ENCODE measurements around the gene SYT12. TPM values are rescaled to one million over a fixed set of nuclear protein-coding genes. Genes with fewer than 3 reads are reported as not detected.

The SYT12 gene
- total and polyA plus RNA-seq, 2 of the 13 experiments (the other 11 are each of a cell fraction or from before 2014, with no cell fraction given), result 0.01 to 0.02 TPM

DNA sequence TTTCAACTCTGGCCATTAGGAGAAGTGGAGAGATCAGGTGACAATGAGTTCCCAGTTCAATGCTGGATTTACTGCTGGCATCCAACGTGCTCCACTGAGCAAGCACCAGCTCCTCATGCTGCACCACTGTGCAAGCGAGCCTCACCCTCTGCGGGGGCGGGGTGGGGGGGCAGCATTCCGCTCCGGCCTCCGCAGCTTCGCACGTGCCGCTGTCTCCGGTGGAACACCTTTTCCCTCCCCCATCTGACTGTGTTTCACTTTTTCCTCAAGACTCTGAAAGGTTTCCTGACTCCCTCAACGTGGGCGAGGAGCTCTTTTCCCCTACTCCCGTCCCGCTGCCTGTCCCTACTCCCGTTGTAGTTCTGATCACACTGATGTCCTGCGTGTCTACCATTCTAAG, 32.9 kb downstream of the SYT12 start:
- in situ Hi-C loops (cut with HindIII; ENCODE audit: extremely low pct_ligation_motif_present, low pct_unique_long_range_greater_than_20kb), result no loop called here
- no TSS peak for BruUV-seq (replicated peaks)
- no peak for TF ChIP-seq ZNF83 (CRISPR knock-in tag; IDR thresholded peaks at IDR 0.05; ENCODE audit: borderline replicate concordance)
- TF ChIP-seq GPN1 (CRISPR knock-in tag; IDR thresholded peaks at IDR 0.05; ENCODE audit: borderline replicate concordance), result no peak
- TF ChIP-seq ZNF839 (CRISPR knock-in tag; IDR thresholded peaks at IDR 0.05; ENCODE audit: borderline replicate concordance), result no peak
- no peak for TF ChIP-seq FOXC1 (CRISPR knock-in tag; IDR thresholded peaks at IDR 0.05; ENCODE audit: borderline replicate concordance)
- TF ChIP-seq ZNF350 (CRISPR knock-in tag; IDR thresholded peaks at IDR 0.05; ENCODE audit: borderline replicate concordance, low read depth), result peak; percentile 46; the same call in 1 of the 2 replicates
- peak; percentile 25; the same call in 1 of the 2 replicates for TF ChIP-seq MXD4 (CRISPR knock-in tag; IDR thresholded peaks at IDR 0.05)
- no peak for TF ChIP-seq ZNF383 (CRISPR knock-in tag; IDR thresholded peaks at IDR 0.05; ENCODE audit: borderline replicate concordance)
- peak; percentile 83 for TF ChIP-seq BHLHE40 (IDR thresholded peaks at IDR 0.05; ENCODE audit: low read length)
- no peak for TF ChIP-seq KDM2A (CRISPR knock-in tag; IDR thresholded peaks at IDR 0.05; ENCODE audit: borderline replicate concordance, low read depth)
- 0 out of 2 replicates have a peak, but pooled peaks have one; percentile 43 for TF ChIP-seq ZNF296 (CRISPR knock-in tag; conservative IDR thresholded peaks at IDR 0.05)
- TF ChIP-seq, protein P1, sequence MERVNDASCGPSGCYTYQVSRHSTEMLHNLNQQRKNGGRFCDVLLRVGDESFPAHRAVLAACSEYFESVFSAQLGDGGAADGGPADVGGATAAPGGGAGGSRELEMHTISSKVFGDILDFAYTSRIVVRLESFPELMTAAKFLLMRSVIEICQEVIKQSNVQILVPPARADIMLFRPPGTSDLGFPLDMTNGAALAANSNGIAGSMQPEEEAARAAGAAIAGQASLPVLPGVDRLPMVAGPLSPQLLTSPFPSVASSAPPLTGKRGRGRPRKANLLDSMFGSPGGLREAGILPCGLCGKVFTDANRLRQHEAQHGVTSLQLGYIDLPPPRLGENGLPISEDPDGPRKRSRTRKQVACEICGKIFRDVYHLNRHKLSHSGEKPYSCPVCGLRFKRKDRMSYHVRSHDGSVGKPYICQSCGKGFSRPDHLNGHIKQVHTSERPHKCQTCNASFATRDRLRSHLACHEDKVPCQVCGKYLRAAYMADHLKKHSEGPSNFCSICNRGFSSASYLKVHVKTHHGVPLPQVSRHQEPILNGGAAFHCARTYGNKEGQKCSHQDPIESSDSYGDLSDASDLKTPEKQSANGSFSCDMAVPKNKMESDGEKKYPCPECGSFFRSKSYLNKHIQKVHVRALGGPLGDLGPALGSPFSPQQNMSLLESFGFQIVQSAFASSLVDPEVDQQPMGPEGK (CRISPR knock-in tag; IDR thresholded peaks at IDR 0.05), result peak; percentile 81
- TF ChIP-seq DMAP1 (CRISPR knock-in tag; IDR thresholded peaks at IDR 0.05), result 0 out of 2 replicates have a peak, but pooled peaks have one; percentile 15
- no peak for TF ChIP-seq ZNF577 (CRISPR knock-in tag; IDR thresholded peaks at IDR 0.05; ENCODE audit: borderline replicate concordance, low read depth)
- TF ChIP-seq, protein P2, sequence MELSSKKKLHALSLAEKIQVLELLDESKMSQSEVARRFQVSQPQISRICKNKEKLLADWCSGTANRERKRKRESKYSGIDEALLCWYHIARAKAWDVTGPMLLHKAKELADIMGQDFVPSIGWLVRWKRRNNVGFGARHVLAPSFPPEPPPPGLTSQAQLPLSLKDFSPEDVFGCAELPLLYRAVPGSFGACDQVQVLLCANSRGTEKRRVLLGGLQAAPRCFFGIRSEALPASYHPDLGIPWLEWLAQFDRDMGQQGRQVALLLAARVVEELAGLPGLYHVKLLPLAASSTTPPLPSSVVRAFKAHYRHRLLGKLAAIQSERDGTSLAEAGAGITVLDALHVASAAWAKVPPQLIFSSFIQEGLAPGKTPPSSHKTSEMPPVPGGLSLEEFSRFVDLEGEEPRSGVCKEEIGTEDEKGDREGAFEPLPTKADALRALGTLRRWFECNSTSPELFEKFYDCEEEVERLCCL (CRISPR knock-in tag; IDR thresholded peaks at IDR 0.05; ENCODE audit: borderline replicate concordance), result no peak
- no peak for TF ChIP-seq ZNF543 (CRISPR knock-in tag; IDR thresholded peaks at IDR 0.05)
- TF ChIP-seq, protein P3, sequence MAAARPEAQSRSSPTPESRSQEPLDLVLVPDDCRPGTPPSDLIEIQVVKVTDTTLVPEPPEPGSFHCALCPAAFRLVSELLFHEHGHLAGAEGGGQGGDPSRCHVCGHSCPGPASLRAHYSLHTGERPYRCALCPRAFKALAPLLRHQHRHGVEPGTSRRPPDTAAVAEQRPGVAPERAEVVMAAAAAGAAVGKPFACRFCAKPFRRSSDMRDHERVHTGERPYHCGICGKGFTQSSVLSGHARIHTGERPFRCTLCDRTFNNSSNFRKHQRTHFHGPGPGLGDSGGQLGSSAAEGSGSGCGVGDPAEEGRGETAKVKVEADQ (CRISPR knock-in tag; IDR thresholded peaks at IDR 0.05; ENCODE audit: borderline replicate concordance), result no peak
- no peak for TF ChIP-seq ZNF329 (CRISPR knock-in tag; IDR thresholded peaks at IDR 0.05; ENCODE audit: low read depth)
- no peak for TF ChIP-seq SOX6 (IDR thresholded peaks at IDR 0.05)
- TF ChIP-seq SOX6 (CRISPR knock-in tag; IDR thresholded peaks at IDR 0.05), result 0 out of 2 replicates have a peak, but pooled peaks have one; percentile 21
- TF ChIP-seq KLF16 (CRISPR knock-in tag; IDR thresholded peaks at IDR 0.05), result 0 out of 4 replicates have a peak, but pooled peaks of 1 of the 2 experiments have one; percentile 7
- TF ChIP-seq NBN (conservative IDR thresholded peaks at IDR 0.05), result no peak
- no peak for TF ChIP-seq ZBTB8A (CRISPR knock-in tag; IDR thresholded peaks at IDR 0.05; ENCODE audit: borderline replicate concordance, low read depth)
- no peak for TF ChIP-seq RBFOX2 (IDR thresholded peaks at IDR 0.05; ENCODE audit: low read depth, low read length)

More for the DNA sequence above, 32.9 kb downstream of the SYT12 start:
- Histone ChIP-seq H3K9me3 (ENCODE audit: low read length) (no peaks in the 10 kb centered on the region), H3K4me2 (ENCODE audit: low read depth, low read length) (peak overlapping the region; percentile 92), H3K4me1 (ENCODE audit: insufficient read depth, low read length) (peaks cover 62% of the 10 kb centered on the region), H4K20me1 (ENCODE audit: insufficient read depth, low read length) (no peaks in the 10 kb centered on the region), H3K4me3 (replicated peaks in 1 of 3; ENCODE audit: insufficient read depth in 1 of 3, low read depth in 2 of 3, low read length in 3 of 3) (peak overlapping the region; percentile 59 to 78 (median 64)), H3K27me3 (ENCODE audit: control insufficient read depth in 1 of 2, insufficient read depth in 2 of 2, low read length in 2 of 2) (peaks cover 1 to 23% of the 10 kb centered on the region in 2 experiments; a peak in 1 of 5 replicates), H3K9ac (ENCODE audit: insufficient read depth, low read depth, low read length) (peak overlapping the region; percentile 63), H3K79me2 (ENCODE audit: insufficient read depth, low read length) (no peaks in the 10 kb centered on the region), H3K36me3 (replicated peaks in 1 of 2; ENCODE audit: control insufficient read depth in 1 of 2, insufficient read depth in 2 of 2, low read length in 2 of 2) (no peaks in the 10 kb centered on the region), H2AFZ (ENCODE audit: low read length) (no peak overlapping the region), H3K27ac (ENCODE audit: extremely low read length, insufficient read depth, low read length) (no peak overlapping the region)
- FAIRE-seq (no peak), DNase-seq (ENCODE audit: low spot score) (no peak), ATAC-seq (0 out of 3 replicates have a peak, but pooled peaks have one; percentile 8)
- 5% methylated on average over 17 of the region's 17 CpGs for WGBS (ENCODE audit: low lambda C conversion rate)
- CTCF ChIA-PET (ENCODE audit: low intra/inter-chr PET ratio, low total read pairs), result no interaction called here
- POLR2A ChIA-PET, result interaction anchor here (0.6 kb wide), 1 partner anchor 378 kb away, joined by 3 read pairs; the partner anchor contains the start of gene RBM4B
- intact Hi-C loops (cut with micrococcal nuclease; ENCODE audit: unreplicated experiment), result no loop called here

Measured in HepG2 (cell line).